ENCODE measurements around the gene TCFL5. TPM values are rescaled to one million over a fixed set of nuclear protein-coding genes. Genes with fewer than 3 reads are reported as not detected.

TCFL5 gene
- total and polyA plus RNA-seq, 2 donors from 2014 or later: 6.1 to 11.5 TPM

- Histone ChIP-seq H3K27ac (ENCODE audit: low read depth in 2 of 2, low read length in 2 of 2) (no peak overlapping the region), H3K4me3 (ENCODE audit: low read length in 3 of 3) (no peak overlapping the region), H3K9me3 (ENCODE audit: control insufficient read depth in 2 of 3, insufficient read depth in 1 of 3, low read length in 3 of 3) (no peaks in the 10 kb centered on the region), H3K9ac (ENCODE audit: low read length in 3 of 3) (no peak overlapping the region), H3K36me3 (ENCODE audit: control insufficient read depth in 2 of 3, insufficient read depth in 3 of 3, low read length in 3 of 3) (peaks cover 0 to 23% (median 12%) of the 10 kb centered on the region in 3 donors), H3K4me1 (ENCODE audit: control insufficient read depth in 2 of 3, insufficient read depth in 2 of 3, low read depth in 1 of 3, low read length in 3 of 3) (peaks cover 0 to 16% (median 12%) of the 10 kb centered on the region in 3 donors), H3K27me3 (ENCODE audit: control insufficient read depth, insufficient read depth, low read length) (no peaks in the 10 kb centered on the region)
- FAIRE-seq: no peak
- TF ChIP-seq, protein P1, sequence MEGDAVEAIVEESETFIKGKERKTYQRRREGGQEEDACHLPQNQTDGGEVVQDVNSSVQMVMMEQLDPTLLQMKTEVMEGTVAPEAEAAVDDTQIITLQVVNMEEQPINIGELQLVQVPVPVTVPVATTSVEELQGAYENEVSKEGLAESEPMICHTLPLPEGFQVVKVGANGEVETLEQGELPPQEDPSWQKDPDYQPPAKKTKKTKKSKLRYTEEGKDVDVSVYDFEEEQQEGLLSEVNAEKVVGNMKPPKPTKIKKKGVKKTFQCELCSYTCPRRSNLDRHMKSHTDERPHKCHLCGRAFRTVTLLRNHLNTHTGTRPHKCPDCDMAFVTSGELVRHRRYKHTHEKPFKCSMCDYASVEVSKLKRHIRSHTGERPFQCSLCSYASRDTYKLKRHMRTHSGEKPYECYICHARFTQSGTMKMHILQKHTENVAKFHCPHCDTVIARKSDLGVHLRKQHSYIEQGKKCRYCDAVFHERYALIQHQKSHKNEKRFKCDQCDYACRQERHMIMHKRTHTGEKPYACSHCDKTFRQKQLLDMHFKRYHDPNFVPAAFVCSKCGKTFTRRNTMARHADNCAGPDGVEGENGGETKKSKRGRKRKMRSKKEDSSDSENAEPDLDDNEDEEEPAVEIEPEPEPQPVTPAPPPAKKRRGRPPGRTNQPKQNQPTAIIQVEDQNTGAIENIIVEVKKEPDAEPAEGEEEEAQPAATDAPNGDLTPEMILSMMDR (IDR thresholded peaks at IDR 0.05; ENCODE audit: borderline replicate concordance, extremely low read depth, insufficient read depth): peak; percentile 70
- DNase-seq: peak in 3 of 5 donors; percentile 64 to 79 (median 74)
- intact Hi-C loops (cut with DNase I): loop anchor here (10.0 kb wide), 1 partner anchor 144 kb away; no protein-coding TSS in a partner anchor
These were observed 53.3 kb downstream of the TCFL5 start for GRCh38 chr20:62808211-62808865.

DNA sequence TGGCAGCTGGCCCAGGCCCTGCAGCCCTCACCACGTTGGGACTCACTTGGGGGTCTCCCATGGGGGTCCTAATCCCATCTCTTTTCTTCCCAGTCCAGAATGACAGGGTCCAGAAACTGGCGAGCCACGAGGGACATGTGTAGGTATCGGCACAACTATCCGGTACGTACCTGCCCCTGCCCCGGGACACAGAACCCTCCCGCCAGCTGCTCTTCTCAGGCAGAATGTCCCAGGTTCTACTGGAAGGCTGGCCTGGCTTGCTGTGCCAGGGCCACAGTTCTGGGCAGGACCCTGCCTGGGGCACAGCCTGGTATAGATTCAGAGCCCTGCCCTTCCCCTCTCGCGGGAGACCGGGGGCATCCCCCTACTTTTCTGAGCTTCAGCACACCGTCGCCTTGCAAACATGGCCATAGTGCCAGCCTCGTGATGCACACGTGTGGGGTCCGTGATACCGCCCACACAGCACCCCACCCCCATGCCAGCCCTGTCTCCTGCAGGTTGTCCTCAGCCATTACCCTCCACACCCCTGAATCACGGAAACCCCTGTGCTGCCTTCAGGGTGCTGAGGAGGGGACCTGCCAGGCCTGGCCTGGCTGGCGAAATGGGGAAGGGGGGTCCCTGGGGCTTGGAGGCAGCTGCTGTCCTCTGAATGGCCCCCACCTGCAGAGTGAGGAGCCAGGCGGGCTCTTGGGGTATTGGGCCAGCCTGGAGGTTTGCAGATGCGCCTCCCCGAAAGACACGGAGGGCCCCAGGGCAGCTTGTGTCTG lies 54.0 kb downstream of the TCFL5 start:
- H3K27ac ChIP-seq (ENCODE audit: low read depth in 2 of 2, low read length in 2 of 2): no peak overlapping the region
- DNase-seq (no peak), FAIRE-seq (no peak)
- H3K27me3 ChIP-seq (ENCODE audit: control insufficient read depth, insufficient read depth, low read length): no peaks in the 10 kb centered on the region
- TF ChIP-seq, protein P1 (IDR thresholded peaks at IDR 0.05; ENCODE audit: borderline replicate concordance, extremely low read depth, insufficient read depth): no peak
- H3K36me3 ChIP-seq (ENCODE audit: control insufficient read depth in 2 of 3, insufficient read depth in 3 of 3, low read length in 3 of 3): peaks cover 0 to 23% (median 12%) of the 10 kb centered on the region in 3 donors
- H3K9ac ChIP-seq (ENCODE audit: low read length in 3 of 3): no peak overlapping the region
- no peaks in the 10 kb centered on the region for H3K9me3 ChIP-seq (ENCODE audit: control insufficient read depth in 2 of 3, insufficient read depth in 1 of 3, low read length in 3 of 3)
- H3K4me3 ChIP-seq (ENCODE audit: low read length in 3 of 3): no peak overlapping the region
- peaks cover 0 to 16% (median 12%) of the 10 kb centered on the region in 3 donors for H3K4me1 ChIP-seq (ENCODE audit: control insufficient read depth in 2 of 3, insufficient read depth in 2 of 3, low read depth in 1 of 3, low read length in 3 of 3)
- intact Hi-C loops (cut with DNase I): loop anchor here (10.0 kb wide), 1 partner anchor 143 kb away; no protein-coding TSS in a partner anchor

DNA sequence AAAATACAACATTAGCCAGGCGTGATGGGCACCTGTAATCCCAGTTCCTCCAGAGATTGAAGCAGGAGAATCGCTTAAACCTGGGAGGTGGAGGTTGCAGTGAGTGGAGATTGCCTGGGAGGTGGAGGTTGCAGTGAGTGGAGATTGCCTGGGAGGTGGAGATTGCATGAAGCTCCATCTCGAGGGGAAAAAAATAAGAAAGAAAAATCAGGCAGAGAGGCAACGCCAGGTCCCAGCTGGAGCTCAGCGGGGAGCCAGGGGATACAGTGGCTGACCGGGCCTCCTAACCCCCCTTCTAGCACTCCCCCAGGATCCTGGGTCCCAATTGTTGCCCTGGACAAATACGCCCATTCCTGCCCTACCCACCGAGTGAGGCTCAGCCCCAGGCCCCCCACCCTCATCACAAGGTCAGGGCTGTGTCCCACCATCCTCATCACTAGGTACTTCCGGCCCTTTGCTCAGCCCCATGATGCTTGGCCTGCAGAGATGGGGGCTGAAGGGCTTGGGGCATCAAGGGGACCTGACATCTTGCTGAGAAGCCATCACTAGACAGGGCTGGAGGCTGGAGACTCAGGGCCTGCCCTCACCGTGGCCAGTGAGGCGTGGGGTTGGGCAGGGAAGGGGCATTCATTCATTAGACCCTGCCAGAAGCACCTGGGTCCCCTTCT lies 55.1 kb downstream of the TCFL5 start:
- no peaks in the 10 kb centered on the region for H3K9me3 ChIP-seq (ENCODE audit: control insufficient read depth in 2 of 3, insufficient read depth in 1 of 3, low read length in 3 of 3)
- H3K9ac ChIP-seq (ENCODE audit: low read length in 3 of 3): peak overlapping the region in 1 of 3 donors; percentile 65
- no peaks in the 10 kb centered on the region for H3K27me3 ChIP-seq (ENCODE audit: control insufficient read depth, insufficient read depth, low read length)
- H3K4me3 ChIP-seq (ENCODE audit: low read length in 3 of 3): peak overlapping the region in 1 of 3 donors; percentile 67
- peaks cover 0 to 16% (median 12%) of the 10 kb centered on the region in 3 donors for H3K4me1 ChIP-seq (ENCODE audit: control insufficient read depth in 2 of 3, insufficient read depth in 2 of 3, low read depth in 1 of 3, low read length in 3 of 3)
- FAIRE-seq (no peak), DNase-seq (no peak)
- TF ChIP-seq, protein P1 (IDR thresholded peaks at IDR 0.05; ENCODE audit: borderline replicate concordance, extremely low read depth, insufficient read depth): no peak
- no peak overlapping the region for H3K27ac ChIP-seq (ENCODE audit: low read depth in 2 of 2, low read length in 2 of 2)
- H3K36me3 ChIP-seq (ENCODE audit: control insufficient read depth in 2 of 3, insufficient read depth in 3 of 3, low read length in 3 of 3): peaks cover 0 to 19% (median 10%) of the 10 kb centered on the region in 3 donors
- intact Hi-C loops (cut with DNase I): loop anchor here (10.0 kb wide), 1 partner anchor 142 kb away; no protein-coding TSS in a partner anchor
